ENCODE measurements around the gene MYL12B.
"Not testable (repeated sequence)": the region's sequence is repeated elsewhere in the genome, so short reads cannot be mapped to it uniquely, and the experiment has no call there.

MYL12B gene

GRCh38 chr18:3261373-3262233, at the start of gene MYL12B:
Gene MYL12B (plus strand): TSS chr18:3262133. CDS start chr18:3272899, 10,766 bp downstream.
- peak; percentile 34 for DNase-seq

- no peak for DNase-seq
Observed at GRCh38 chr18:3212657-3213056, 49.3 kb upstream of the MYL12B start.

GRCh38 chr18:3213300-3214059, 48.5 kb upstream of the MYL12B start:
- no peak for DNase-seq

- DNase-seq, result no peak
Observed at GRCh38 chr18:3214855-3215637, 46.9 kb upstream of the MYL12B start.

GRCh38 chr18:3216987-3217386, 44.9 kb upstream of the MYL12B start:
- DNase-seq, result no peak

- DNase-seq, result no peak
Observed at GRCh38 chr18:3217948-3218647, 43.8 kb upstream of the MYL12B start.

- DNase-seq, result no peak
Observed at GRCh38 chr18:3218819-3219218, 43.1 kb upstream of the MYL12B start.

GRCh38 chr18:3219241-3219630, 42.7 kb upstream of the MYL12B start:
- DNase-seq, result no peak

GRCh38 chr18:3219631-3220335, 42.1 kb upstream of the MYL12B start, which contains the start of gene MYOM1:
Gene MYOM1 (minus strand): TSS chr18:3219968. CDS start chr18:3215223, 4,745 bp downstream.
- DNase-seq, result no peak

- DNase-seq, result not testable (repeated sequence)
Observed at GRCh38 chr18:3220868-3221267, 41.1 kb upstream of the MYL12B start.

GRCh38 chr18:3221496-3221895, 40.4 kb upstream of the MYL12B start:
- DNase-seq, result no peak

GRCh38 chr18:3223356-3223755, 38.6 kb upstream of the MYL12B start:
- DNase-seq, result no peak

- no peak for DNase-seq
Observed at GRCh38 chr18:3224223-3224622, 37.7 kb upstream of the MYL12B start.

- DNase-seq, result no peak
Observed at GRCh38 chr18:3225588-3225987, 36.3 kb upstream of the MYL12B start.

- no peak for DNase-seq
Observed at GRCh38 chr18:3226048-3226447, 35.9 kb upstream of the MYL12B start.

- DNase-seq, result no peak
Observed at GRCh38 chr18:3230401-3231334, 31.3 kb upstream of the MYL12B start.

- no peak for DNase-seq
Observed at GRCh38 chr18:3233004-3233403, 28.9 kb upstream of the MYL12B start.

GRCh38 chr18:3233433-3234168, 28.3 kb upstream of the MYL12B start:
- DNase-seq, result no peak

GRCh38 chr18:3234457-3234856, 27.5 kb upstream of the MYL12B start:
- DNase-seq, result no peak

GRCh38 chr18:3235846-3236245, 26.1 kb upstream of the MYL12B start:
- DNase-seq, result no peak
